H1 (cell line): ENCODE data around the gene EEF2. TPM values are rescaled to one million over a fixed set of nuclear protein-coding genes. Genes with fewer than 3 reads are reported as not detected.
A peak's percentile ranks its signal among the peaks of the same experiment; 100 is the strongest.

ENCODE experiments used
- CTCF ChIA-PET: fragments of 300-600 bp; sonication (Branson Sonifier 250); formaldehyde crosslinking; loops from one replicate; lab custom pipeline; 2021; ENCODE audit not compliant: partially characterized antibody; lab: Charles Lee
- POLR2A ChIA-PET: fragments of 300-600 bp; sonication (Branson Sonifier 250); formaldehyde crosslinking; loops from one replicate; lab custom pipeline; 2021; ENCODE audit warnings: inconsistent platforms; ENCODE audit not compliant: partially characterized antibody; lab: Charles Lee
- DNase-seq, 2 experiments: peaks; one replicate each; pipeline versions ENCODE4 v3.0.0 to v3.0.0-alpha.2; 2010 to 2022; ENCODE audit warnings: low spot score in 2 of 2, low read depth in 1 of 2, mixed read lengths in 1 of 2
- FAIRE-seq: peaks from 2 replicates; lab custom pipeline; 2011; peaks lifted over from hg19 to GRCh38; lab: Jason Lieb, UNC
- H2AFZ ChIP-seq: 2 replicates; pipeline ENCODE4 v1.8.1; 2012; ENCODE audit warnings: low read length, inconsistent platforms
- H2AK5ac ChIP-seq: 2 replicates; pipeline ENCODE4 v1.6.1; 2013; ENCODE audit warnings: low read depth, low read length
- H2BK120ac ChIP-seq: replicated peaks from 2 replicates; pipeline ENCODE3; 2013; ENCODE audit warnings: low read depth, low read length, inconsistent platforms
- H2BK12ac ChIP-seq: 2 replicates; pipeline ENCODE4 v1.6.1; 2013; ENCODE audit warnings: low read depth, low read length
- H2BK15ac ChIP-seq: 2 replicates; pipeline ENCODE4 v1.6.1; 2013; ENCODE audit warnings: low read length
- H2BK20ac ChIP-seq: 2 replicates; pipeline ENCODE4 v1.6.1; 2013; ENCODE audit warnings: low read length
- H2BK5ac ChIP-seq: 2 replicates; pipeline ENCODE4 v1.6.1; 2013; ENCODE audit warnings: low read depth, low read length
- H3K14ac ChIP-seq: 2 replicates; pipeline ENCODE4 v1.6.1; 2013; ENCODE audit warnings: inconsistent platforms; ENCODE audit not compliant: insufficient read length
- H3K18ac ChIP-seq: 2 replicates; pipeline ENCODE4 v1.6.1; 2013; ENCODE audit warnings: low read length; ENCODE audit errors: extremely low read depth
- H3K23ac ChIP-seq: 2 replicates; pipeline ENCODE4 v1.6.1; 2013; ENCODE audit warnings: inconsistent platforms; ENCODE audit not compliant: insufficient read length
- H3K23me2 ChIP-seq: 2 replicates; pipeline ENCODE4 v1.6.1; 2013; ENCODE audit warnings: low read depth, low read length
- H3K27ac ChIP-seq: 2 replicates; pipeline ENCODE4 v1.6.1; 2011; ENCODE audit warnings: low read depth, low read length, inconsistent platforms
- H3K27me3 ChIP-seq, 4 experiments: replicated peaks in 1 of 4; 1 replicate in 1 of 4; 2 replicates in 3 of 4; pipeline versions ENCODE4 v1.6.1 to v1.8.1; 2011 to 2013; ENCODE audit warnings: low read length in 3 of 4, mild to moderate bottlenecking in 3 of 4, inconsistent platforms in 2 of 4, mixed read lengths in 2 of 4, moderate library complexity in 1 of 4; ENCODE audit not compliant: control insufficient read depth in 3 of 4, insufficient read depth in 3 of 4; ENCODE audit errors: extremely low read depth in 1 of 4
- H3K36me3 ChIP-seq, 4 experiments: 2 replicates each; pipeline versions ENCODE4 v1.6.1 to v1.8.1; 2011 to 2013; ENCODE audit warnings: mild to moderate bottlenecking in 4 of 4, low read length in 3 of 4, moderate library complexity in 2 of 4, control low read depth in 1 of 4, inconsistent platforms in 1 of 4; ENCODE audit not compliant: insufficient read depth in 4 of 4, control insufficient read depth in 2 of 4
- H3K4ac ChIP-seq: replicated peaks from 2 replicates; pipeline ENCODE3; 2013; ENCODE audit warnings: low read length, low read depth, mixed read lengths, inconsistent platforms; ENCODE audit not compliant: insufficient read length
- H3K4me1 ChIP-seq, 4 experiments: replicated peaks in 1 of 4; 1 replicate in 1 of 4; 2 replicates in 3 of 4; pipeline versions ENCODE4 v1.6.1 to v1.8.1; 2011 to 2013; ENCODE audit warnings: low read length in 3 of 4, inconsistent platforms in 2 of 4, mixed read lengths in 1 of 4; ENCODE audit not compliant: insufficient read depth in 4 of 4, control insufficient read depth in 3 of 4
- H3K4me2 ChIP-seq, 2 experiments: 2 replicates each; pipeline versions ENCODE4 v1.6.1 to v1.8.1; 2011 to 2013; ENCODE audit warnings: low read depth in 2 of 2, low read length in 2 of 2, control low read depth in 1 of 2, inconsistent platforms in 1 of 2, mild to moderate bottlenecking in 1 of 2; ENCODE audit not compliant: insufficient read depth in 1 of 2
- H3K4me3 ChIP-seq, 4 experiments: fragments of 200-600, 300-600 bp in 1 of 4; sonication (generic), shearing (Covaris generic), sonication (Bioruptor Twin) in 1 of 4; 2 replicates each; pipeline versions ENCODE4 v1.5.1 to v1.8.1; 2011 to 2016; ENCODE audit warnings: low read length in 4 of 4, low read depth in 3 of 4, control low read depth in 2 of 4, inconsistent platforms in 2 of 4, mild to moderate bottlenecking in 2 of 4, mixed read lengths in 1 of 4, moderate library complexity in 1 of 4; ENCODE audit not compliant: insufficient read depth in 2 of 4; ENCODE audit errors: extremely low read depth in 1 of 4
- H3K56ac ChIP-seq: replicated peaks from 2 replicates; pipeline ENCODE3; 2013; ENCODE audit warnings: low read depth, mild to moderate bottlenecking, mixed read lengths, low read length, inconsistent platforms; ENCODE audit not compliant: insufficient read length
- H3K79me1 ChIP-seq: 2 replicates; pipeline ENCODE4 v1.6.1; 2013; ENCODE audit warnings: low read depth, low read length, control low read depth
- H3K79me2 ChIP-seq, 2 experiments: 2 replicates each; pipeline versions ENCODE4 v1.6.1 to v1.8.1; 2012 to 2013; ENCODE audit warnings: low read length in 2 of 2, mild to moderate bottlenecking in 2 of 2, inconsistent platforms in 1 of 2; ENCODE audit not compliant: insufficient read depth in 2 of 2, control insufficient read depth in 1 of 2
- H3K9ac ChIP-seq, 4 experiments: replicated peaks in 1 of 4; 1 replicate in 1 of 4; 2 replicates in 3 of 4; pipeline versions ENCODE4 v1.6.1 to v1.8.1; 2011 to 2013; ENCODE audit warnings: low read depth in 3 of 4, low read length in 3 of 4, control low read depth in 2 of 4, mild to moderate bottlenecking in 2 of 4, moderate library complexity in 2 of 4, inconsistent platforms in 1 of 4; ENCODE audit errors: extremely low read depth in 1 of 4
- H3K9me3 ChIP-seq, 2 experiments: 2 replicates each; pipeline versions ENCODE4 v1.6.1 to v1.8.1; 2012 to 2013; ENCODE audit warnings: mild to moderate bottlenecking in 2 of 2, moderate library complexity in 2 of 2, control low read depth in 1 of 2, inconsistent platforms in 1 of 2, low read depth in 1 of 2, low read length in 1 of 2, mixed read lengths in 1 of 2; ENCODE audit not compliant: insufficient read depth in 2 of 2
- H4K20me1 ChIP-seq, 2 experiments: replicated peaks in 1 of 2; 2 replicates each; pipeline versions ENCODE3 to v1.8.1; 2011 to 2013; ENCODE audit warnings: inconsistent platforms in 2 of 2, low read length in 2 of 2, mild to moderate bottlenecking in 1 of 2; ENCODE audit not compliant: insufficient read depth in 2 of 2, control insufficient read depth in 1 of 2
- H4K5ac ChIP-seq: 2 replicates; pipeline ENCODE4 v1.6.1; 2013; ENCODE audit warnings: low read length, low read depth, mixed read lengths, inconsistent platforms; ENCODE audit not compliant: insufficient read length
- H4K8ac ChIP-seq: 2 replicates; pipeline ENCODE4 v1.8.0; 2013; ENCODE audit warnings: mild to moderate bottlenecking, moderate library complexity, low read length, inconsistent platforms; ENCODE audit not compliant: insufficient read depth; ENCODE audit errors: extremely low read depth
- H4K91ac ChIP-seq: replicated peaks from 2 replicates; pipeline ENCODE3; 2013; ENCODE audit warnings: low read length, mixed read lengths, inconsistent platforms; ENCODE audit not compliant: insufficient read length
- MAX ChIP-seq: IDR thresholded peaks from 2 replicates; pipeline ENCODE4 v1.6.1; 2012; ENCODE audit warnings: inconsistent platforms
- WGBS, 2 experiments: shearing (Covaris generic) in 1 of 2; methylation state at CpG; one replicate each; pipeline versions ENCODE4 v1.1.6 to v1.1.7; 2013 to 2015; ENCODE audit warnings: low lambda C conversion rate in 2 of 2, mixed read lengths in 2 of 2, inconsistent platforms in 1 of 2, low coverage in 1 of 2, missing lambda C conversion rate in 1 of 2; ENCODE audit not compliant: insufficient replicate concordance in 2 of 2, insufficient coverage in 1 of 2, insufficient read length in 1 of 2; ENCODE audit errors: extremely low coverage in 1 of 2, missing lambda C conversion rate in 1 of 2; 5-methylcytosine and 5-hydroxymethylcytosine counted together
- polyA plus RNA-seq, 7 experiments: library from polyadenylated mRNA; depleted of rRNA in 3 of 7; stranded (reverse) in 5 of 7; unstranded in 2 of 7; fragments of >200 nt in 5 of 7; fragments of 200-250 nt in 2 of 7; gene quantifications; 1 replicate in 5 of 7; 2 replicates in 1 of 7; 4 replicates in 1 of 7; pipeline versions ENCODE4 v1.2.1 to v1.2.3, GENCODE V29; 2011 to 2013; ENCODE audit warnings: missing spikeins in 2 of 7, mixed read lengths in 2 of 7
- total RNA-seq: library from RNA; stranded (reverse); fragmentation: NEBNext Ultra II Directional; extraction: Animal tissue kit (Norgen Biotek cat#: 25700); gene quantifications from 2 replicates; pipeline ENCODE4 v1.2.1, GENCODE V29; 2021
- TF ChIP-seq, protein P1 (sequence below): IDR thresholded peaks from 2 replicates; pipeline ENCODE4 v1.6.1; 2012; ENCODE audit warnings: low read length, inconsistent platforms

Gene EEF2
- total and polyA plus RNA-seq, 2 of the 8 experiments (the other 6 are each of a cell fraction or from before 2014, with no cell fraction given) = 1,554 to 3,380 TPM

GRCh38 chr19:3979289-3979673 is 6.0 kb downstream of the EEF2 start:
- Histone ChIP-seq H2BK20ac (no peak overlapping the region), H3K23ac (no peak overlapping the region), H3K23me2 (peaks cover 5% of the 10 kb centered on the region), H2AFZ (no peak overlapping the region), H3K9ac (0 out of 7 replicates have a peak overlapping the region, but pooled peaks of 1 of the 4 experiments have one; percentile 16), H3K4me1 (peaks cover 0 to 13% (median 8%) of the 10 kb centered on the region in 4 experiments; a peak in 6 of 7 replicates), H3K27ac (no peak overlapping the region), H3K56ac (no peak overlapping the region), H3K14ac (no peak overlapping the region), H4K8ac (peak overlapping the region; percentile 45; the same call in 1 of the 2 replicates), H4K20me1 (peaks cover 81 to 82% of the 10 kb centered on the region in 2 experiments), H3K79me2 (peaks cover 10 to 58% of the 10 kb centered on the region in 2 experiments), H3K4me2 (no peak overlapping the region), H3K27me3 (no peaks in the 10 kb centered on the region), H2BK5ac (no peak overlapping the region), H3K9me3 (no peaks in the 10 kb centered on the region), H3K18ac (no peak overlapping the region), H2BK15ac (no peak overlapping the region), H2AK5ac (no peak overlapping the region), H2BK120ac (no peak overlapping the region), H2BK12ac (no peak overlapping the region), H3K4ac (no peak overlapping the region), H4K5ac (no peak overlapping the region), H3K36me3 (peaks cover 81 to 94% (median 91%) of the 10 kb centered on the region in 4 experiments), H3K79me1 (peaks cover 20% of the 10 kb centered on the region), H3K4me3 (no peak overlapping the region), H4K91ac (no peak overlapping the region)
- ChIA-PET POLR2A (interaction anchor here (0.6 to 12.0 kb wide), 10 partner anchors 10 to 288 kb away, joined by 3 to 870 read pairs (median 3); partner anchors contain the start of genes DAPK3, NMRK2 and PIAS4), CTCF (interaction anchor here (0.7 to 2.1 kb wide), 3 partner anchors 9 to 419 kb away, joined by 3 to 6 read pairs (median 3); no protein-coding TSS in a partner anchor)
- DNase-seq (peak in 1 of 2 experiments; percentile 49), FAIRE-seq (no peak)
- 94% methylated on average over 17 of the region's 18 CpGs; no CpG with 5 or more reads in 1 of the 2 experiments for WGBS, 2 experiments
- TF ChIP-seq, protein P1, sequence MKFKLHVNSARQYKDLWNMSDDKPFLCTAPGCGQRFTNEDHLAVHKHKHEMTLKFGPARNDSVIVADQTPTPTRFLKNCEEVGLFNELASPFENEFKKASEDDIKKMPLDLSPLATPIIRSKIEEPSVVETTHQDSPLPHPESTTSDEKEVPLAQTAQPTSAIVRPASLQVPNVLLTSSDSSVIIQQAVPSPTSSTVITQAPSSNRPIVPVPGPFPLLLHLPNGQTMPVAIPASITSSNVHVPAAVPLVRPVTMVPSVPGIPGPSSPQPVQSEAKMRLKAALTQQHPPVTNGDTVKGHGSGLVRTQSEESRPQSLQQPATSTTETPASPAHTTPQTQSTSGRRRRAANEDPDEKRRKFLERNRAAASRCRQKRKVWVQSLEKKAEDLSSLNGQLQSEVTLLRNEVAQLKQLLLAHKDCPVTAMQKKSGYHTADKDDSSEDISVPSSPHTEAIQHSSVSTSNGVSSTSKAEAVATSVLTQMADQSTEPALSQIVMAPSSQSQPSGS = no peak
- no peak for TF ChIP-seq MAX
